IMR-90 (cell line): ENCODE results near the gene RXRB. TPM values are rescaled to one million over a fixed set of nuclear protein-coding genes. Genes with fewer than 3 reads are reported as not detected.

Source experiments
- ATAC-seq: fragments of 200-7000 bp; cut with Tn5 transposase; 2 replicates; pipeline ENCODE4 v1.9.1; 2020; ENCODE audit warnings: low read depth, mild to moderate bottlenecking, moderate library complexity
- BruUV-seq: library from RNA; stranded (reverse); fragments of 400-500 nt; replicated peaks from 2 replicates; lab custom pipeline; 2021; lab: Mats Ljungman, UMichigan
- CTCF ChIA-PET: fragments of 300-600 bp; formaldehyde crosslinking; extraction: SDS; loops from one replicate; lab custom pipeline; 2021; ENCODE audit warnings: antibody characterized with exemption; lab: Yijun Ruan, JAX
- POLR2A ChIA-PET: fragments of 300-600 bp; sonication (Branson Sonifier 250); formaldehyde crosslinking; loops from one replicate; lab custom pipeline; 2022; ENCODE audit warnings: antibody characterized with exemption; ENCODE audit not compliant: unreplicated experiment; lab: Charles Lee
- DNase-seq: peaks from one replicate; pipeline ENCODE4 v3.0.0; 2013
- H2AFZ ChIP-seq: replicated peaks from 2 replicates; pipeline ENCODE3; 2013; ENCODE audit warnings: low read length, mild to moderate bottlenecking; ENCODE audit not compliant: poor library complexity
- H2AK5ac ChIP-seq: 2 replicates; pipeline ENCODE4 v1.6.1; 2013; ENCODE audit warnings: low read depth, low read length, inconsistent platforms
- H2AK9ac ChIP-seq: replicated peaks from 2 replicates; pipeline ENCODE3; 2013; ENCODE audit warnings: mild to moderate bottlenecking, low read depth, low read length, moderate library complexity; ENCODE audit not compliant: poor library complexity
- H2BK120ac ChIP-seq: 2 replicates; pipeline ENCODE4 v1.6.1; 2013; ENCODE audit warnings: low read depth, low read length, inconsistent platforms
- H2BK15ac ChIP-seq: 3 replicates; pipeline ENCODE4 v1.6.1; 2013; ENCODE audit warnings: low read depth, low read length, inconsistent platforms
- H2BK20ac ChIP-seq: 2 replicates; pipeline ENCODE4 v1.6.1; 2013; ENCODE audit warnings: low read depth, mild to moderate bottlenecking, inconsistent platforms, low read length, moderate library complexity
- H2BK5ac ChIP-seq: 2 replicates; pipeline ENCODE4 v1.6.1; 2013; ENCODE audit warnings: mild to moderate bottlenecking, low read depth, low read length, inconsistent platforms; ENCODE audit not compliant: poor library complexity, severe bottlenecking
- H3K14ac ChIP-seq: replicated peaks from 2 replicates; pipeline ENCODE4 v1.6.1; 2013; ENCODE audit warnings: low read depth, low read length, inconsistent platforms
- H3K18ac ChIP-seq: 2 replicates; pipeline ENCODE4 v1.6.1; 2013; ENCODE audit warnings: low read depth, low read length, control low read depth
- H3K23ac ChIP-seq: 2 replicates; pipeline ENCODE4 v1.6.1; 2013; ENCODE audit warnings: low read depth, low read length, inconsistent platforms
- H3K27ac ChIP-seq: 2 replicates; pipeline ENCODE4 v1.5.1; 2013; ENCODE audit warnings: mild to moderate bottlenecking, control low read depth, low read length; ENCODE audit not compliant: insufficient read depth
- H3K27me3 ChIP-seq: 2 replicates; pipeline ENCODE4 v1.6.1; 2013; ENCODE audit warnings: low read length; ENCODE audit not compliant: control insufficient read depth, insufficient read depth
- H3K36me3 ChIP-seq: 2 replicates; pipeline ENCODE4 v1.6.1; 2013; ENCODE audit warnings: low read length, mixed read lengths; ENCODE audit not compliant: control insufficient read depth, insufficient read depth
- H3K4ac ChIP-seq: 2 replicates; pipeline ENCODE4 v1.6.1; 2013; ENCODE audit warnings: low read depth, low read length, inconsistent platforms
- H3K4me1 ChIP-seq: 2 replicates; pipeline ENCODE4 v1.6.1; 2013; ENCODE audit warnings: low read length, mixed read lengths; ENCODE audit not compliant: control insufficient read depth, insufficient read depth
- H3K4me2 ChIP-seq: 2 replicates; pipeline ENCODE4 v1.6.1; 2013; ENCODE audit warnings: low read depth, mild to moderate bottlenecking, control low read depth, low read length, moderate library complexity
- H3K4me3 ChIP-seq: 2 replicates; pipeline ENCODE4 v1.5.1; 2013; ENCODE audit warnings: low read depth, mild to moderate bottlenecking, control low read depth, low read length, moderate library complexity; ENCODE audit not compliant: insufficient read depth
- H3K56ac ChIP-seq: 2 replicates; pipeline ENCODE4 v1.6.1; 2013; ENCODE audit warnings: low read length, inconsistent platforms; ENCODE audit not compliant: insufficient read depth; ENCODE audit errors: extremely low read depth
- H3K79me1 ChIP-seq, 2 experiments: 2 replicates each; pipeline ENCODE4 v1.6.1; 2013; ENCODE audit warnings: low read length in 2 of 2, inconsistent platforms in 1 of 2, low read depth in 1 of 2
- H3K9ac ChIP-seq: 2 replicates; pipeline ENCODE4 v1.6.1; 2013; ENCODE audit warnings: low read depth, low read length, control low read depth
- H3K9me1 ChIP-seq: 2 replicates; pipeline ENCODE4 v1.6.1; 2013; ENCODE audit warnings: low read length, inconsistent platforms; ENCODE audit not compliant: insufficient read depth
- H3K9me3 ChIP-seq: 2 replicates; pipeline ENCODE4 v1.6.1; 2013; ENCODE audit warnings: low read length; ENCODE audit not compliant: control insufficient read depth, insufficient read depth
- H4K20me1 ChIP-seq: 2 replicates; pipeline ENCODE4 v1.6.1; 2013; ENCODE audit warnings: low read length, inconsistent platforms; ENCODE audit not compliant: insufficient read depth
- H4K5ac ChIP-seq: 2 replicates; pipeline ENCODE4 v1.6.1; 2013; ENCODE audit warnings: mild to moderate bottlenecking, low read depth, low read length, control low read depth
- H4K8ac ChIP-seq, 2 experiments: 2 replicates each; pipeline ENCODE4 v1.6.1; 2013; ENCODE audit warnings: low read depth in 2 of 2, low read length in 2 of 2, control low read depth in 1 of 2, inconsistent platforms in 1 of 2
- H4K91ac ChIP-seq: 2 replicates; pipeline ENCODE4 v1.6.1; 2013; ENCODE audit warnings: low read depth, low read length, inconsistent platforms; ENCODE audit not compliant: insufficient read depth
- FOS ChIP-seq: fragments of 150-350 bp; IDR thresholded peaks from 2 replicates; pipeline ENCODE4 v1.6.1; 2016; ENCODE audit warnings: low read depth, low read length
- MXI1 ChIP-seq: IDR thresholded peaks from 2 replicates; pipeline ENCODE4 v1.6.1; 2012; ENCODE audit warnings: low read depth, mild to moderate bottlenecking, low read length, moderate library complexity, borderline replicate concordance
- WGBS, 2 experiments: methylation state at CpG; one replicate each; pipeline versions ENCODE4 v1.1.5 to v1.1.7; 2013; ENCODE audit warnings: missing lambda C conversion rate in 2 of 2; ENCODE audit not compliant: insufficient read length in 1 of 2; ENCODE audit errors: extremely low coverage in 2 of 2; 5-methylcytosine and 5-hydroxymethylcytosine counted together
- dilution Hi-C: fragments of 300-500 bp; cut with HindIII; formaldehyde crosslinking; loops from one replicate; pipeline ENCODE4 v1.14.3; 2018; ENCODE audit warnings: low sequenced_read_pairs; ENCODE audit not compliant: unreplicated experiment
- in situ Hi-C: fragments of 300-500 bp; cut with MboI; formaldehyde crosslinking; loops from 3 replicates; pipeline ENCODE4 v1.14.3; 2019; ENCODE audit warnings: low sequenced_read_pairs, inconsistent platforms, mixed read lengths
- intact Hi-C: fragments of 100-400 bp; cut with micrococcal nuclease; formaldehyde crosslinking; loops from 2 replicates; pipeline ENCODE4 v1.10.0; 2022
- polyA plus RNA-seq, 3 experiments: library from polyadenylated mRNA; depleted of rRNA; stranded (reverse); fragments of >200 nt; gene quantifications; 2 replicates each; pipeline ENCODE4 v1.2.3, GENCODE V29; 2012; ENCODE audit warnings: low replicate concordance in 1 of 3
- total RNA-seq: library from RNA; depleted of rRNA; stranded (reverse); fragments of >200 nt; gene quantifications from 2 replicates; pipeline ENCODE4 v1.2.3, GENCODE V29; 2012

Gene RXRB
- total and polyA plus RNA-seq, 2 of the 4 experiments (the other 2 are of a cell fraction) = 18.6 to 53.7 TPM

DNA sequence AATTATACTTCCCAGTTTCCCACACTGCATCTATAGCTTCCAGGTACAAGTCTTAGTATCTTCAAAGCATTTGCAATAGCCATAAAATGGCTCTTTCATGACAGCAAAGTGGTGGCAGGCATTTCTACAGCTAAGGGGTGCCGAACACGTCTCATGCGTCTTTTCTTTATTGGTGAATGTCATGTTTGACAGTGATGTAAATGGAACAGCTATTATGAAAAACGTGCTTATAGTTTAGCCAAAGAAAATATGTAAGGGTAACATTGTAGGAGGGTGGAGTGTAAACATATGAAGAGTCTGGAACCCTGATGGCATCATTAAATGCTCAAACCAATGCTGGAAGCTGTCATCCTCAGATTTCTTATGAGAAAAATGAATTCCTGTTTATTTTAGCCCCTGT is 46.1 kb downstream of the RXRB start:
- WGBS, 2 experiments = 38% methylated on average over 4 of the region's 4 CpGs; no CpG with 5 or more reads in 1 of the 2 experiments
- no peaks in the 10 kb centered on the region for H3K9me1 ChIP-seq
- dilution Hi-C loops (no loop called here), in situ Hi-C loops (no loop called here), intact Hi-C loops (loop anchor here (2.0 kb wide), 1 partner anchor 92 kb away; no protein-coding TSS in a partner anchor)
- no peak overlapping the region for H2AK9ac ChIP-seq
- peaks cover 9% of the 10 kb centered on the region for H3K27me3 ChIP-seq
- H3K36me3 ChIP-seq = no peaks in the 10 kb centered on the region
- H3K14ac ChIP-seq = no peak overlapping the region
- no peaks in the 10 kb centered on the region for H4K20me1 ChIP-seq
- no peak overlapping the region for H3K56ac ChIP-seq
- H3K4me3 ChIP-seq = no peak overlapping the region
- H2BK5ac ChIP-seq = no peak overlapping the region
- DNase-seq (no peak), ATAC-seq (no peak)
- H4K8ac ChIP-seq = no peak overlapping the region
- H4K5ac ChIP-seq = no peak overlapping the region
- BruUV-seq = no TSS peak
- H3K23ac ChIP-seq = no peak overlapping the region
- no peak overlapping the region for H3K18ac ChIP-seq
- no peak overlapping the region for H2AFZ ChIP-seq
- POLR2A ChIA-PET = no interaction called here
- no peaks in the 10 kb centered on the region for H3K4me1 ChIP-seq
- no peak overlapping the region for H4K91ac ChIP-seq
- H3K4me2 ChIP-seq = no peak overlapping the region
- CTCF ChIA-PET = interaction anchor here (0.8 kb wide), 1 partner anchor 36 kb away, joined by 3 read pairs; no protein-coding TSS in a partner anchor
- H3K9me3 ChIP-seq = peaks cover 3% of the 10 kb centered on the region; the same call in 1 of the 2 replicates
- no peak overlapping the region for H2AK5ac ChIP-seq
- H2BK20ac ChIP-seq = no peak overlapping the region
- no peak overlapping the region for H2BK120ac ChIP-seq
- no peak for TF ChIP-seq MXI1
- no peak for TF ChIP-seq FOS
- no peak overlapping the region for H3K27ac ChIP-seq
- H3K79me1 ChIP-seq = no peaks in the 10 kb centered on the region
- H2BK15ac ChIP-seq = no peak overlapping the region
- H3K9ac ChIP-seq = no peak overlapping the region
- H3K4ac ChIP-seq = no peak overlapping the region
